HG02884 (cell line): ENCODE data around the gene TNKS2.
"Not testable (repeated sequence)": the region's sequence is repeated elsewhere in the genome, so short reads cannot be mapped to it uniquely, and the experiment has no call there.

ENCODE experiments used
- ATAC-seq: cut with Tn5 transposase; IDR thresholded peaks from one replicate; pipeline ENCODE4 v1.9.1; 2021; ENCODE audit warnings: mild to moderate bottlenecking, moderate library complexity; ENCODE audit not compliant: unreplicated experiment

TNKS2 gene

DNA sequence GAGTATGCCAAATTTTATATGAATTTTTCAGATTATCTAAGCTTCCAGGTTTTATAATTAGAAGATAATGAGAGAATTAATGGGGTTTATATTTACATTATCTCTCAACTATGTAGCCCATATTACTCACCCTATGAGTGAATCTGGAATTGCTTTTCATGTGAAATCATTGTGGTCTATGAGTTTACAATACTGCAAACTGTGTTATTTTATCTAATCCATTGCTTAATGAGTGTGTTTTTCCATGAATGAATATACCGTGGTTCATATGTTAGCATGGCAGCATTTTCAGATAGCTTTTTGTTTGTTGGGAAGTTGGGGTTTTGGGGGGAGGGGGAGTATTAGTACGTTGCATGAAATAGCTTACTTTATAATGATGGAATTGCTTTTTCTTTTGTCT, 66.5 kb downstream of the TNKS2 start:
- no peak for ATAC-seq

GRCh38 chr10:91865562-91866081, 67.4 kb downstream of the TNKS2 start:
- no peak for ATAC-seq

GRCh38 chr10:91875156-91875555, 76.9 kb downstream of the TNKS2 start:
- no peak for ATAC-seq

GRCh38 chr10:91875779-91876178, 77.6 kb downstream of the TNKS2 start:
- ATAC-seq, result no peak

- no peak for ATAC-seq
Observed at GRCh38 chr10:91879515-91880170, 81.4 kb downstream of the TNKS2 start.

DNA sequence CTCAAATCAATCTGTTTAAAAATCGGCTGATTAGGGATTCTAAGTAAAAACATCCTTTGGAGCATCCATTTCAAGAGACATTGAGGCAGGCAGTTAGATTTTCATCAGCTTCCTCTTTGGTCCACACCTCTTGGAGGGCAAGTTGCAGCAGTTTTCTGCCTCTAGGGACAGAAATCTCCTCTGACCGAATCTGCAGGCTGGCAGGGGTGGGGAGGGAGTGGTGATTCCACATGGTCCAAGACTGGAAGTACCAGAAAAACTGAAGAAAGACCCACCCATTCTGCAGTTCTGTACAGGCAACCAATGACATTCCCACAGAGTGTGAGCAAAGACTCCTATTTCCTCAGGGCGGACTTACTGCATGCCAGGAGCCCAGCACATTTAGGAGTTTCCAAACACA, 82.1 kb downstream of the TNKS2 start:
- no peak for ATAC-seq

- no peak for ATAC-seq
Observed at GRCh38 chr10:91883549-91884444, 85.6 kb downstream of the TNKS2 start.

DNA sequence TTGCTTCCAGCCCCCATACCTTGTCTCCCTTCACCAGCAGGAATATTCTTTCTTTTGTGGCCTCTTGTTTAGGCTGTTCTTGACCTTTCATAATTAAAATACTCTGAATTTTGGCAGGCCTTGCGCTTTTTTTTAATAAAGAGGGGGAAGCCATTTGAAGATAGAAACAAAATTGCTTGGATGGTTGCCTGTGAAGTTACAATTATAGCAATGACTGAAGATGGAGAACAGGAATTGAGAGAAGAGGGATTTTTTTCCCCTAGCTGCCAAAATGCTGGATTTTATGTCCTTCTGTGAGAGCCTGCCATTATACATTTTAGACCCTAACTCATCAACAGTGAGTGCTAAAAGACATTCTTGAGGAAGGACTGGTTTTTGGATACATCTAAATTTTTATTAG, 86.3 kb downstream of the TNKS2 start:
- ATAC-seq, result no peak

DNA sequence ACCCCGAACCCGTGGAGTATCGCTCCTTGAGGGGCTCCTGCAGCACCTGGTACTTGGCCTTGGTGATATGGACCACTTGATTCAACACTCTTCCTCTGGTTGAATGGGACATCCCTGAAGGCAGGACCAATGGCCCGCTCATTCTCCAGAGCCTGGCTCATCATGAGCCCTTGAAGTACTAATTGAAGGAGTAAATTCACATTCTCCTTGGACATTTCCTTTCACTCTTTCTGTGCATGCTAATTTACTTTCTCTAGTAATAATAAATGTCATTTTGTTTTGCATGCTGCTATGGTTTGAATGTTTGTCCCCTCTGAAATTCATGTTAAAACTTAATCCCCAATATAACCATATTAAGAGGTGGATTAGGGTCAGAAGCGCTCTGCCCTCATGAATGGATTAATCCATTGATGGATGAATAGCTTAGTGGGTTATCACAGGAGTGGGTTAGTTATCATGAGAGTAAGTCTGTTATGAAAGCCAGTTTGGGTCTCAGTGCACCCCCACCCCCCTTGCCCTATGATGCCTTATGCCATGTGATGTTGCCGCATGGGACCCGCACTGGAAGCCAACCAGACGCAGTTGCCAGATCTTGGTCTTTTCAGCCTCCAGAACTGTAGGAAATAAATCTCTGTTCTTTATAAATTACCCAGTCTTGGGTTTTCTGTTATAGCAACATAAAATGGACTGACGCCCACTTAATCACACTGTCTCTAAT, 87.3 kb downstream of the TNKS2 start:
- ATAC-seq, result no peak

GRCh38 chr10:91886954-91887271, 88.7 kb downstream of the TNKS2 start:
- no peak for ATAC-seq

GRCh38 chr10:91887272-91888076, 89.2 kb downstream of the TNKS2 start:
- no peak for ATAC-seq

DNA sequence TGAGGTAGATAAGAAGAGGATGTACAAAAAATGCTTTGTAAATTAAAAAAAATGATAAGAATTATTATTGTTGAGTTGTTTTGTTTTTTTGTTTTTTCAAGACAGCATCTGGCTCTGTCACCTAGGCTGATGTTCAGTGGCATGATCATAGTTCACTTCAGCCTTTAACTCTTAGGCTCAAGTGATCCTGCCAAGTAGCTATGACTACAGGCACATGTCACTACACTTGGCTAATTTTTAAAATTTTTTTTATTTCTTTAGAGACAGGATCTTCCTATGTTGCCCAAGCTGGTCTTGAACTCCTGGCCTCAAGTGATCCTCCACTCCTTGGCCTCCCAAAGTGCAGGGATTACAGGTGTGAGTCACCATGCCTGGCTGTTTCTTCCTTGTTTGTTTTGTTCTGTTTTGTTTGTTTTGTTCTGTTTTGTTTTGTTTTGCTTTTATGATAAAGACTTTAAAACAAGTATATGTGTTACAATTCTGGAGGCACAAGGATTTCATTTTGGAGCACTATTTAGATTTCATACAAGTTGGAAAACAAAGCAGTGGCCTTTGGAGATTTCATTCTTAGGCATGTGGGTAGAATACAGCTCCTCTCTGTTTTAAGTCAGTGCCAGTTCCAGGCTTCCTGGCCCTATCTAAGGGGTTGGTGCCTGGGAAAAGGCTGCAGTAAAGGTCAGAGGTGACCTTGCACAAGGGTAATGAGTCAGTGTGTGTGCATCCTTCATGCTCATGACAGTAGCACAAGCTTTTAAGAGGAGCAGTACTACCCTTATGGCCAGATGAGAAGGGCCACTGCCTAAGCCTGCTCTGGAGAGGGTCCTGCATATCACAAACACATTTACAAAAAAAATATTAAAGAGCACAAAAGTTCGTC, 93.1 kb downstream of the TNKS2 start:
- no peak for ATAC-seq

DNA sequence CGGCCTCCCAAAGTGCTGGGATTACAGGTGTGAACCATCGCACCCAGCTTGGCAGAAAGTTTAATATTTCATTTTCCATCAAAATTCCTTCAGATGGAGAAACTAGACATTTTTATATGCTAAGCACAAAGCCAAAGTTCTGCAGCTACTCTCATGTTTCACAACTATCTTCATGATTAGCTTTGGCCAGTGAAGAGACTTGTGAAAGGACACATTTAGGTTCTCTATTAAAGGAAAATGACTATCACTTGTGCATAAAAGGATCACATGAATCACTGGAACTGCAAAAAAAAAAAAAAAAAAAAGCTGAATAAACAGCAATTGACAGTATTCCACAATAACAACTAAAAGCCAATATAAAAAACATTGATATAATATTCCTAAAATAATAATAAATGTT, 94.8 kb downstream of the TNKS2 start:
- ATAC-seq, result no peak

DNA sequence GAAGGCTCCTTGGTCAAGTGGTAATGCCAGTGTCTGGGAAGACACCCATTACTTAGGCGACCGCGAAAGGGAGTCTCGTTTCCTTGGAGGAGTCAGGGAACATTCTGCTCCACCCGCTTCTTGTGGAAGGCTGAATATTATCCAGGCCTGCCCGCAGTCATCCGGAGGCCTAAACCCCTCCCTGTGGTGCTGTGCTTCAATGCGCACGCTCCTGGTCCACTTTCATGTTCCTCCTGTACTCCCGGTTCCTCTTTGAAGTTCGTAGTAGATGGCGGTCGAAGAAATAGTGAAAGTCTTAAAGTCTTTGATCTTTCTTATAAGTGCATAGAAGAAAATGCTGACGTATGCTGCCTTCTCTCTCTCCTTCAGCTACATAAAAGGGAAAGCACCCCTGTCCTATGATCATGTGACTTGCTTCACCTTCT, 96.0 kb downstream of the TNKS2 start:
- not testable (repeated sequence) for ATAC-seq

DNA sequence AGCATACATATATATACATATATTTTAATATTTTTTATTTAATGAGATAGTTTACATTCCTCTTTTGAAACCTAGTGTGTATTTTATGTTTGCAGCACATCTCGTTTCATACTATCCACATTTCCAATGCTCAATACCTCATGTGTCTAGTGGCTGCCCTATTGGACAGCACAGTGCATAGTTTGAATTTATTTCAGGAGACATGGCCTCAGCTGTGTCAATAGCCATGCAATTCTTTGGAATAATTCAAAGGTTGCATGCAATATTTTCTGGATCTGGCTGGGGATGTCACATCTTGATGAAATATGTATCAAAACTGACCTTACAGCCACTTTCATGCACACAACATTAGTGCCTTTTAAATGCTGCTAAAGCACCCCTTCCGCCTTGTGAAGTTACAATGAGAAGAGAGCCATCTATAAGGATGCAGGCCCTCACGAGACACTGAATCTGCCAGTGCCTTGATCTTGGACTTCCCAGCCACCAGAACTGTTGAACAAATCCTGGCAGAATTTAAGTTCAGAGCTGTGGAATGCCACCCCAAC, 98.1 kb downstream of the TNKS2 start:
- ATAC-seq, result no peak

- ATAC-seq, result no peak
Observed at GRCh38 chr10:91897421-91897820, 99.2 kb downstream of the TNKS2 start.

- ATAC-seq, result no peak
Observed at GRCh38 chr10:91901784-91902677, 103.8 kb downstream of the TNKS2 start.

DNA sequence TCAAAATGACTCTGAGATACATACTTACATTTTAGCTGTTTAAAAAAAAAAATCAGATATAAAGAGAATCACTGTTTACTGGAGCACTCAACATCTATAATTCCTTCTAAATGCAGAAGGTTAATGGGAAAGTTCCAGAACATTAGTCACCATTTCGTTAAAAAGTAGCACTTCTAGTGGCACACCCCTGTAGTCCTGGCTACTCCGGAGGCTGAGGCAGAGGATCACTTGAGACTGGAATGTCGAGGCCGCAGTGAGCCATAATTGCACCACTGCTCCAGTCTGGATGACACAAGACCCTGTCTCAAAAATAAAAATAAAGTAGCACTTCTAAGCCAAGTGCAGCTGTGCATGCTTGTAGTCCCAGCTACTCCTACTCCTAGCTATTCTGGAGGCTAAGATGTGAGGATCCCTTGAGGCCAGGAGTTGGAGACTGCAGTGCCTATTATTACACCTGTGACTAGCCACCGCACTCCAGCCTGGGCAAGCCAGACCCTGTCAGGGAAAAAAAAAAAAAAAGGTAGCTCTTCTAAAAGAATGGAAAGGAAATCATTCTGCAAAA, 108.9 kb downstream of the TNKS2 start:
- no peak for ATAC-seq
